Tibial artery (tissue), 4 donors: ENCODE measurements around the gene BATF3.
A peak's percentile ranks its signal among the peaks of the same experiment; 100 is the strongest.
"Not testable (repeated sequence)": the region's sequence is repeated elsewhere in the genome, so short reads cannot be mapped to it uniquely, and the experiment has no call there.

ENCODE experiments used
- DNase-seq, 2 donors: peaks; one replicate each; pipeline ENCODE4 v3.0.0-alpha.2; 2019
- H3K27ac ChIP-seq, 2 donors: fragments of 200-600 bp; sonication (generic) in 1 of 2; 1 replicate in 1 of 2; 2 replicates in 1 of 2; pipeline ENCODE4 v1.5.1; 2018 to 2019; ENCODE audit warnings: mild to moderate bottlenecking in 1 of 2
- H3K27me3 ChIP-seq, 2 donors: fragments of 200-600 bp; sonication (generic) in 1 of 2; one replicate each; pipeline versions ENCODE4 v1.5.1 to v1.6.0; 2016 to 2019
- H3K36me3 ChIP-seq, 3 donors: fragments of 200-600 bp; sonication (generic) in 2 of 3; one replicate each; pipeline ENCODE4 v1.5.1; 2016 to 2019; ENCODE audit warnings: mild to moderate bottlenecking in 2 of 3
- H3K4me1 ChIP-seq, 4 donors: fragments of 200-600 bp; sonication (generic) in 2 of 4; 1 replicate in 3 of 4; 2 replicates in 1 of 4; pipeline ENCODE4 v1.5.1; 2016 to 2019
- H3K4me3 ChIP-seq, 2 donors: fragments of 200-600 bp; sonication (generic) in 1 of 2; 1 replicate in 1 of 2; 2 replicates in 1 of 2; pipeline ENCODE4 v1.5.1; 2018 to 2019; ENCODE audit warnings: mild to moderate bottlenecking in 2 of 2
- H3K9me3 ChIP-seq, 3 donors: fragments of 200-600 bp; sonication (generic) in 1 of 3; one replicate each; pipeline ENCODE4 v1.5.1; 2016 to 2019
- CTCF ChIP-seq, 2 experiments: fragments of 200-600 bp in 1 of 2; fragments of 450-650 bp in 1 of 2; IDR thresholded peaks; one replicate each; pipeline ENCODE4 v1.5.1; 2017 to 2019; ENCODE audit warnings: antibody characterized with exemption in 2 of 2, mild to moderate bottlenecking in 1 of 2, moderate library complexity in 1 of 2
- intact Hi-C: fragments of 100-400 bp; cut with DNase I; formaldehyde crosslinking; loops from one replicate; pipeline ENCODE4 v1.15.0; 2023; ENCODE audit warnings: low total_unique reads

Gene BATF3

DNA sequence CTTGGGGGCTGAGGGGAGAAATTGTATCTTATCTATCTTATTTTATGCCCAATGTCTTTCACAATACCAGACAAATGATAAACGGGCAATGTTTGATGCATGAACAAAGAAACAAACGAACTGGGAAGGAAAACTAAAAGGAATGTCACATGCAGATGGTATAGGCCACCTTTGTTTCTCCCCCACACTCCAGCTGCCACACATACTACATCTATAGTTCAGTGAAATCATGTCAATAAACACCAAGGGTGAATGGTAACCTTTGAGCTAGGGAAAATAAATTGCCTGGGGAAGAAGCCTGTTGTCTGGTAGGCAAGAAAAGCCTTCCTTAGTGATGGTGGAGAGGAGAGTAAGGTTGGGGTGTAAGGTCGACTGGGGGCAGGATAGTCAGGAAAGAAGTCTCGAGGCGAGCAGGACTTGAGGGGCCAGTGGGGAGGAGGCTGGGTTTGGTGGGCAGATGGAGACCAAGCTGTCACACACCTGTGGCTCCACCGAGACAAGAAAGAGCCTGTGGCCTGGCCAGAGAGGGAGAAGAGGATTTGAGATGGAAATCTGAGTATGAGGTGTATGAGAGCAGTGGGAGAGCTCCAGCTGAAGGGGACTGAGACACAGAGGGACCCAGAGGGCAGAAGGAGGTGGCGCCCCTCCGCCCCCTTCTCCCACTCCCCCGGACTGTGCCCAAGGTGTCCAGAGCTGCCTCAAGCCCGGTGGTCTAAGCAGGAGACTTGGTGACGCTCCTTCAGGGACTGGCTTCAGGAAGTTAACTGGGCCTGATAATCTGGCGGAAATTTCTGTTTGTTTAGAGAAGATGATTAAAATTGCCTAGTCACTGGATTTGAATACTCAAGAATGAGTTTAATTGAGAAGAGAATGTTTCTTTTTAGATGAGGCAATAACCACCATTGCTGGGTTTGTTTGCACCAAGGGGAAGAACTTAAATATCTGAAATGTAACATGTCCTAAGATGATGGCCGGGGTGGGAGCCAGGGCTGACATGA lies 53.8 kb downstream of the BATF3 start:
- peaks cover 0 to 25% (median 5%) of the 10 kb centered on the region in 4 donors for H3K4me1 ChIP-seq
- H3K27ac ChIP-seq, result no peak overlapping the region
- intact Hi-C loops, result no loop called here
- DNase-seq, result no peak
- H3K27me3 ChIP-seq, result no peaks in the 10 kb centered on the region
- TF ChIP-seq CTCF (IDR thresholded peaks at IDR 0.05), result no peak
- no peaks in the 10 kb centered on the region for H3K9me3 ChIP-seq
- no peak overlapping the region for H3K4me3 ChIP-seq
- H3K36me3 ChIP-seq, result no peaks in the 10 kb centered on the region

DNA sequence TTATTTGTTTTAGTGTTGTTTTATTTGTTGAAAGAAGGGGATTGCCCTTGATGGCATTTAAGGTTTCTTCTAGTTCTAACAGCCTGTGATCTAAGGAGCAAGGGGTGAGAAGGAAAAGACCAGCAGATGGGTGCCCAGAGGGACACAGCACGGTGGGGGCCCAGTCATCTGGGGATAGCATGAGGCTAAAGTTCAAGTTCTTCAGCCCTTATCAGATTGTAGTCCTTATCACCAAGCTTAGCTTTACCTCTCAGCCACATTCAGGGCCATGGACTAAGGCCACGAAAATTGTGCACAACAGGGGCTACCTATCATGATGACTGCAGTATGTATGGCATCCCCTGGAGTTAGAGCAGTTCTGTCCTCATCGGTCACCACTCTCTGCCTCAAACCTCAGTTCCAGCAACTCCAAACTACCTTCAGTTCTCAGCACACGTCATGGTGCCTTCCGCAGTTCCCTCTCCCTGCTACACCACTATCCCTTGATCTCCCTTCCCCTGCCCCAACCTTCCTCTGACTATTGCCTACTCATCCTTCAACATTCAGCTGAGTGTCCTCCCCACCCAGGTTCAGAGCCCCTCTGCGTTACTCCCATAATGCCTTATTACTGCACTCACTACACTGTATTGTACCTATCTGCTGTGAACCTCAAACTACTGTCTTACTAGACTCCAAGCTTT lies 54.6 kb downstream of the BATF3 start:
- TF ChIP-seq CTCF (IDR thresholded peaks at IDR 0.05), result no peak
- H3K27me3 ChIP-seq, result no peaks in the 10 kb centered on the region
- intact Hi-C loops, result no loop called here
- no peak overlapping the region for H3K4me3 ChIP-seq
- no peaks in the 10 kb centered on the region for H3K36me3 ChIP-seq
- DNase-seq, result no peak
- peaks cover 0 to 3% (median 0%) of the 10 kb centered on the region in 3 donors for H3K9me3 ChIP-seq
- H3K27ac ChIP-seq, result no peak overlapping the region
- H3K4me1 ChIP-seq, result peaks cover 0 to 19% (median 5%) of the 10 kb centered on the region in 4 donors

DNA sequence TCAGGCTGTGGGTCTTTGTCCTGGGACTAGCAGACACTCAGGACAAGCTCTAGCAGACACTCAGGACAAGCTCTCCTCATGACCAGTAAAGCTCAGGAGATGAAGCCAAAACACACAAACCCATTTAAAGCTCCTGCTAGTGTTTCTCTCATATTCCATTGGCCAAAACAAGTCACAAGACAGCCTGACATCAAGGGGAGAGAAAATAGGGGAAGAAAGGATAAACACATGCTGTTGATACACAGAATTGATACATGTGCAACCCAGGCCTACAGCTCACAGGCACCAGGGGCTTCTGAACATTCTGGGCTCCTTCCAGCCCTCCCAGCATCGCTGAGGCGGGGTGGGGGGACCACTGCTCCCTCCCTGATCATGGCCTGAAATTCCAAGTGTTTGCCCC lies 55.8 kb downstream of the BATF3 start:
- DNase-seq, result no peak
- no peak overlapping the region for H3K4me3 ChIP-seq
- no peak for TF ChIP-seq CTCF (IDR thresholded peaks at IDR 0.05)

GRCh38 chr1:212641956-212642355 lies 57.7 kb downstream of the BATF3 start:
- no peak for TF ChIP-seq CTCF (IDR thresholded peaks at IDR 0.05)
- Histone ChIP-seq H3K9me3 (peaks cover 0 to 3% (median 0%) of the 10 kb centered on the region in 3 donors), H3K36me3 (no peaks in the 10 kb centered on the region), H3K4me1 (peaks cover 0 to 25% (median 20%) of the 10 kb centered on the region in 4 donors), H3K4me3 (no peak overlapping the region), H3K27me3 (no peaks in the 10 kb centered on the region), H3K27ac (no peak overlapping the region)
- intact Hi-C loops, result no loop called here
- no peak for DNase-seq

More for the DNA sequence above, 55.8 kb downstream of the BATF3 start:
- Histone ChIP-seq H3K27ac (no peak overlapping the region), H3K36me3 (no peaks in the 10 kb centered on the region), H3K4me1 (peaks cover 0 to 13% (median 7%) of the 10 kb centered on the region in 4 donors), H3K9me3 (peaks cover 0 to 3% (median 0%) of the 10 kb centered on the region in 3 donors), H3K27me3 (no peaks in the 10 kb centered on the region)
- intact Hi-C loops, result no loop called here

GRCh38 chr1:212640223-212640878 lies 59.3 kb downstream of the BATF3 start:
- H3K4me3 ChIP-seq, result no peak overlapping the region
- no peak for DNase-seq
- peaks cover 0 to 3% (median 0%) of the 10 kb centered on the region in 3 donors for H3K9me3 ChIP-seq
- peaks cover 0 to 41% (median 34%) of the 10 kb centered on the region in 4 donors for H3K4me1 ChIP-seq
- H3K27me3 ChIP-seq, result no peaks in the 10 kb centered on the region
- intact Hi-C loops, result no loop called here
- no peak overlapping the region for H3K27ac ChIP-seq
- no peak for TF ChIP-seq CTCF (IDR thresholded peaks at IDR 0.05)
- no peaks in the 10 kb centered on the region for H3K36me3 ChIP-seq

- intact Hi-C loops, H3K4me3 ChIP-seq, H3K9me3 ChIP-seq, H3K27me3 ChIP-seq, DNase-seq, H3K36me3 ChIP-seq: not testable (repeated sequence)
- peaks cover 0 to 43% (median 36%) of the 10 kb centered on the region in 4 donors for H3K4me1 ChIP-seq
- peak overlapping the region in 1 of 2 donors; percentile 78 for H3K27ac ChIP-seq
Measured at GRCh38 chr1:212639524-212639923, 60.1 kb downstream of the BATF3 start.
